H1 (cell line): ENCODE data around the gene VHLL. TPM values are rescaled to one million over a fixed set of nuclear protein-coding genes. Genes with fewer than 3 reads are reported as not detected.

Source experiments
- CTCF ChIA-PET: fragments of 300-600 bp; sonication (Branson Sonifier 250); formaldehyde crosslinking; loops from one replicate; lab custom pipeline; 2021; ENCODE audit not compliant: partially characterized antibody; lab: Charles Lee
- POLR2A ChIA-PET: fragments of 300-600 bp; sonication (Branson Sonifier 250); formaldehyde crosslinking; loops from one replicate; lab custom pipeline; 2021; ENCODE audit warnings: inconsistent platforms; ENCODE audit not compliant: partially characterized antibody; lab: Charles Lee
- DNase-seq, 2 experiments: peaks; one replicate each; pipeline versions ENCODE4 v3.0.0 to v3.0.0-alpha.2; 2010 to 2022; ENCODE audit warnings: low spot score in 2 of 2, low read depth in 1 of 2, mixed read lengths in 1 of 2
- FAIRE-seq: peaks from 2 replicates; lab custom pipeline; 2011; peaks lifted over from hg19 to GRCh38; lab: Jason Lieb, UNC
- H2AFZ ChIP-seq: 2 replicates; pipeline ENCODE4 v1.8.1; 2012; ENCODE audit warnings: low read length, inconsistent platforms
- H2AK5ac ChIP-seq: 2 replicates; pipeline ENCODE4 v1.6.1; 2013; ENCODE audit warnings: low read depth, low read length
- H2BK120ac ChIP-seq: replicated peaks from 2 replicates; pipeline ENCODE3; 2013; ENCODE audit warnings: low read depth, low read length, inconsistent platforms
- H2BK12ac ChIP-seq: 2 replicates; pipeline ENCODE4 v1.6.1; 2013; ENCODE audit warnings: low read depth, low read length
- H2BK15ac ChIP-seq: 2 replicates; pipeline ENCODE4 v1.6.1; 2013; ENCODE audit warnings: low read length
- H2BK20ac ChIP-seq: 2 replicates; pipeline ENCODE4 v1.6.1; 2013; ENCODE audit warnings: low read length
- H2BK5ac ChIP-seq: 2 replicates; pipeline ENCODE4 v1.6.1; 2013; ENCODE audit warnings: low read depth, low read length
- H3K14ac ChIP-seq: 2 replicates; pipeline ENCODE4 v1.6.1; 2013; ENCODE audit warnings: inconsistent platforms; ENCODE audit not compliant: insufficient read length
- H3K18ac ChIP-seq: 2 replicates; pipeline ENCODE4 v1.6.1; 2013; ENCODE audit warnings: low read length; ENCODE audit errors: extremely low read depth
- H3K23ac ChIP-seq: 2 replicates; pipeline ENCODE4 v1.6.1; 2013; ENCODE audit warnings: inconsistent platforms; ENCODE audit not compliant: insufficient read length
- H3K23me2 ChIP-seq: 2 replicates; pipeline ENCODE4 v1.6.1; 2013; ENCODE audit warnings: low read depth, low read length
- H3K27ac ChIP-seq: 2 replicates; pipeline ENCODE4 v1.6.1; 2011; ENCODE audit warnings: low read depth, low read length, inconsistent platforms
- H3K27me3 ChIP-seq, 4 experiments: replicated peaks in 1 of 4; 1 replicate in 1 of 4; 2 replicates in 3 of 4; pipeline versions ENCODE4 v1.6.1 to v1.8.1; 2011 to 2013; ENCODE audit warnings: low read length in 3 of 4, mild to moderate bottlenecking in 3 of 4, inconsistent platforms in 2 of 4, mixed read lengths in 2 of 4, moderate library complexity in 1 of 4; ENCODE audit not compliant: control insufficient read depth in 3 of 4, insufficient read depth in 3 of 4; ENCODE audit errors: extremely low read depth in 1 of 4
- H3K36me3 ChIP-seq, 4 experiments: 2 replicates each; pipeline versions ENCODE4 v1.6.1 to v1.8.1; 2011 to 2013; ENCODE audit warnings: mild to moderate bottlenecking in 4 of 4, low read length in 3 of 4, moderate library complexity in 2 of 4, control low read depth in 1 of 4, inconsistent platforms in 1 of 4; ENCODE audit not compliant: insufficient read depth in 4 of 4, control insufficient read depth in 2 of 4
- H3K4ac ChIP-seq: replicated peaks from 2 replicates; pipeline ENCODE3; 2013; ENCODE audit warnings: low read length, low read depth, mixed read lengths, inconsistent platforms; ENCODE audit not compliant: insufficient read length
- H3K4me1 ChIP-seq, 4 experiments: replicated peaks in 1 of 4; 1 replicate in 1 of 4; 2 replicates in 3 of 4; pipeline versions ENCODE4 v1.6.1 to v1.8.1; 2011 to 2013; ENCODE audit warnings: low read length in 3 of 4, inconsistent platforms in 2 of 4, mixed read lengths in 1 of 4; ENCODE audit not compliant: insufficient read depth in 4 of 4, control insufficient read depth in 3 of 4
- H3K4me2 ChIP-seq, 2 experiments: 2 replicates each; pipeline versions ENCODE4 v1.6.1 to v1.8.1; 2011 to 2013; ENCODE audit warnings: low read depth in 2 of 2, low read length in 2 of 2, control low read depth in 1 of 2, inconsistent platforms in 1 of 2, mild to moderate bottlenecking in 1 of 2; ENCODE audit not compliant: insufficient read depth in 1 of 2
- H3K4me3 ChIP-seq, 4 experiments: fragments of 200-600, 300-600 bp in 1 of 4; sonication (generic), shearing (Covaris generic), sonication (Bioruptor Twin) in 1 of 4; 2 replicates each; pipeline versions ENCODE4 v1.5.1 to v1.8.1; 2011 to 2016; ENCODE audit warnings: low read length in 4 of 4, low read depth in 3 of 4, control low read depth in 2 of 4, inconsistent platforms in 2 of 4, mild to moderate bottlenecking in 2 of 4, mixed read lengths in 1 of 4, moderate library complexity in 1 of 4; ENCODE audit not compliant: insufficient read depth in 2 of 4; ENCODE audit errors: extremely low read depth in 1 of 4
- H3K56ac ChIP-seq: replicated peaks from 2 replicates; pipeline ENCODE3; 2013; ENCODE audit warnings: low read depth, mild to moderate bottlenecking, mixed read lengths, low read length, inconsistent platforms; ENCODE audit not compliant: insufficient read length
- H3K79me1 ChIP-seq: 2 replicates; pipeline ENCODE4 v1.6.1; 2013; ENCODE audit warnings: low read depth, low read length, control low read depth
- H3K79me2 ChIP-seq, 2 experiments: 2 replicates each; pipeline versions ENCODE4 v1.6.1 to v1.8.1; 2012 to 2013; ENCODE audit warnings: low read length in 2 of 2, mild to moderate bottlenecking in 2 of 2, inconsistent platforms in 1 of 2; ENCODE audit not compliant: insufficient read depth in 2 of 2, control insufficient read depth in 1 of 2
- H3K9ac ChIP-seq, 4 experiments: replicated peaks in 1 of 4; 1 replicate in 1 of 4; 2 replicates in 3 of 4; pipeline versions ENCODE4 v1.6.1 to v1.8.1; 2011 to 2013; ENCODE audit warnings: low read depth in 3 of 4, low read length in 3 of 4, control low read depth in 2 of 4, mild to moderate bottlenecking in 2 of 4, moderate library complexity in 2 of 4, inconsistent platforms in 1 of 4; ENCODE audit errors: extremely low read depth in 1 of 4
- H3K9me3 ChIP-seq, 2 experiments: 2 replicates each; pipeline versions ENCODE4 v1.6.1 to v1.8.1; 2012 to 2013; ENCODE audit warnings: mild to moderate bottlenecking in 2 of 2, moderate library complexity in 2 of 2, control low read depth in 1 of 2, inconsistent platforms in 1 of 2, low read depth in 1 of 2, low read length in 1 of 2, mixed read lengths in 1 of 2; ENCODE audit not compliant: insufficient read depth in 2 of 2
- H4K20me1 ChIP-seq, 2 experiments: replicated peaks in 1 of 2; 2 replicates each; pipeline versions ENCODE3 to v1.8.1; 2011 to 2013; ENCODE audit warnings: inconsistent platforms in 2 of 2, low read length in 2 of 2, mild to moderate bottlenecking in 1 of 2; ENCODE audit not compliant: insufficient read depth in 2 of 2, control insufficient read depth in 1 of 2
- H4K5ac ChIP-seq: 2 replicates; pipeline ENCODE4 v1.6.1; 2013; ENCODE audit warnings: low read length, low read depth, mixed read lengths, inconsistent platforms; ENCODE audit not compliant: insufficient read length
- H4K8ac ChIP-seq: 2 replicates; pipeline ENCODE4 v1.8.0; 2013; ENCODE audit warnings: mild to moderate bottlenecking, moderate library complexity, low read length, inconsistent platforms; ENCODE audit not compliant: insufficient read depth; ENCODE audit errors: extremely low read depth
- H4K91ac ChIP-seq: replicated peaks from 2 replicates; pipeline ENCODE3; 2013; ENCODE audit warnings: low read length, mixed read lengths, inconsistent platforms; ENCODE audit not compliant: insufficient read length
- BCL11A ChIP-seq, 2 experiments: IDR thresholded peaks; one replicate each; pipeline ENCODE4 v1.6.1; 2011; ENCODE audit warnings: low read depth in 2 of 2, low read length in 2 of 2, mild to moderate bottlenecking in 2 of 2
- BRCA1 ChIP-seq: IDR thresholded peaks from 2 replicates; pipeline ENCODE4 v1.6.1; 2012; ENCODE audit warnings: low read depth, low read length, improper control_type of control experiment
- CREB1 ChIP-seq: IDR thresholded peaks from 2 replicates; pipeline ENCODE4 v1.6.1; 2012; ENCODE audit warnings: inconsistent platforms
- JUN ChIP-seq: IDR thresholded peaks from 2 replicates; pipeline ENCODE4 v1.6.1; 2011; ENCODE audit warnings: low read depth, mild to moderate bottlenecking, improper control_type of control experiment, low read length
- KDM5A ChIP-seq: fragments of 200-600 bp; IDR thresholded peaks from 2 replicates; pipeline ENCODE4 v1.7.1; 2012; ENCODE audit warnings: mild to moderate bottlenecking, low read length, inconsistent platforms, mixed read lengths
- NANOG ChIP-seq: IDR thresholded peaks from 2 replicates; pipeline ENCODE4 v1.6.1; 2011; ENCODE audit warnings: low read length, low read depth, mild to moderate bottlenecking, inconsistent platforms; ENCODE audit not compliant: insufficient read depth, poor library complexity, severe bottlenecking
- NRF1 ChIP-seq: IDR thresholded peaks from 2 replicates; pipeline ENCODE4 v1.6.1; 2011; ENCODE audit warnings: mild to moderate bottlenecking, low read depth, low read length, improper control_type of control experiment
- POLR2AphosphoS5 ChIP-seq: IDR thresholded peaks from 2 replicates; pipeline ENCODE4 v1.6.1; 2011; ENCODE audit warnings: low read depth, low read length
- RXRA ChIP-seq: IDR thresholded peaks from 2 replicates; pipeline ENCODE4 v1.6.1; 2011; ENCODE audit warnings: low read depth, mild to moderate bottlenecking, low read length, moderate library complexity; ENCODE audit not compliant: insufficient read depth
- SIRT6 ChIP-seq: IDR thresholded peaks from one replicate; pipeline ENCODE4 v1.7.1; 2012; ENCODE audit warnings: low read length, inconsistent platforms
- SIX5 ChIP-seq: IDR thresholded peaks from 2 replicates; pipeline ENCODE4 v1.6.1; 2011; ENCODE audit warnings: mild to moderate bottlenecking, low read depth, low read length
- TCF12 ChIP-seq: IDR thresholded peaks from 2 replicates; pipeline ENCODE4 v1.6.1; 2011; ENCODE audit warnings: low read depth, mild to moderate bottlenecking, low read length
- WGBS, 2 experiments: shearing (Covaris generic) in 1 of 2; methylation state at CpG; one replicate each; pipeline versions ENCODE4 v1.1.6 to v1.1.7; 2013 to 2015; ENCODE audit warnings: low lambda C conversion rate in 2 of 2, mixed read lengths in 2 of 2, inconsistent platforms in 1 of 2, low coverage in 1 of 2, missing lambda C conversion rate in 1 of 2; ENCODE audit not compliant: insufficient replicate concordance in 2 of 2, insufficient coverage in 1 of 2, insufficient read length in 1 of 2; ENCODE audit errors: extremely low coverage in 1 of 2, missing lambda C conversion rate in 1 of 2; 5-methylcytosine and 5-hydroxymethylcytosine counted together
- polyA plus RNA-seq, 7 experiments: library from polyadenylated mRNA; depleted of rRNA in 3 of 7; stranded (reverse) in 5 of 7; unstranded in 2 of 7; fragments of >200 nt in 5 of 7; fragments of 200-250 nt in 2 of 7; gene quantifications; 1 replicate in 5 of 7; 2 replicates in 1 of 7; 4 replicates in 1 of 7; pipeline versions ENCODE4 v1.2.1 to v1.2.3, GENCODE V29; 2011 to 2013; ENCODE audit warnings: missing spikeins in 2 of 7, mixed read lengths in 2 of 7
- total RNA-seq: library from RNA; stranded (reverse); fragmentation: NEBNext Ultra II Directional; extraction: Animal tissue kit (Norgen Biotek cat#: 25700); gene quantifications from 2 replicates; pipeline ENCODE4 v1.2.1, GENCODE V29; 2021

The VHLL gene
- total and polyA plus RNA-seq, 2 of the 8 experiments (the other 6 are each of a cell fraction or from before 2014, with no cell fraction given) = not detected

DNA sequence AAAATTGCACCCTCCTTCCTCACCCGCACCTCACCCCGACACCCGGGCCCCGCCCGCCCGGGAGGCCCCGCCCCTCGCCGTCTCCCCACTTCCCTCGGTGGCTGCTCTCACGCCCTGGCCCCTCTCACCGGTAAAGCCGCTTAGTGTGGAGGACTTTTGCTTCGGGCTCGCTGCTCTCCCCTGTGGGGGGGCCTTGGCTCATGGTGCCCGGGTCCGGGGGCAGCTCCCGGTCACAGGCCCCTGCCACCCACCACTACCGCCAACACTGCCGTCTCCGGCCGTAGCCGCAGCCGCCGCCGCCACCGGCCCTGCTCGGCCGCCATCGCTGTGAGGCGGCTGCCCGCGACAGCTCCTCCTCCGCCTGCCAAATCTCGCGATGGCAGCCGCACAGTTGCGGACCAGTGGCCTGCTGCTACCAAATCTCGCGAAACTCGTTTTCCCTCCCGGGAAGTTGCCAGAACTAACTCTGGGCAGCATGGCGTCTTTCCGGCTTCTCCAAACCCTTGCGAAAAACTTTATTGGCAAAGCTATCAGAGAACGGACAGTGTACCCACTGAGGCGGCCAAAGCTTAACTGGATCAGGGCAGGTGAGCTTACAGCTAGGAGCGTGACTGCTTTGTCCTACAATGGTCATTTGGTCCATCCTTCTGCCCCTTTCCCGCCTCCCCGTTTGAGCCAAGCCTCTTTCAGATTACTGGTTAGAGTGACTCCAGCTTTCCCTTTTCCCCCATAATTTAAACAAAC lies 16.5 kb downstream of the VHLL start, which contains the start of gene SMG5:
SMG5 (minus strand) TSS at position 347 of the 744 bp plus-strand sequence; CDS start at position 202, 145 bp downstream.
- CTCF ChIA-PET = interaction anchor here (0.7 to 5.3 kb wide), 15 partner anchors 12 to 1032 kb away, joined by 3 to 25 read pairs (median 3); no protein-coding TSS in a partner anchor
- peak within 1 kb of the TSS; percentile 93 for H2BK5ac ChIP-seq
- FAIRE-seq = peak; percentile 75
- TF ChIP-seq NANOG (peak; percentile 82), CREB1 (peak; percentile 76), BCL11A (IDR thresholded peaks at IDR 0.05; ENCODE audit: low read depth in 2 of 2, low read length in 2 of 2) (no peak), RXRA (no peak), SIRT6 (no peak), BRCA1 (peak; percentile 99), SIX5 (peak; percentile 77), NRF1 (no peak), KDM5A (peak; percentile 76), JUN (no peak), TCF12 (peak; percentile 92), POLR2AphosphoS5 (peak; percentile 95)

More for the DNA sequence above, 16.5 kb downstream of the VHLL start, which contains the start of gene SMG5:
- Histone ChIP-seq H4K91ac (peak within 1 kb of the TSS; percentile 20), H3K79me2 (peaks cover 23 to 37% of the 10 kb centered on the region in 2 experiments), H3K79me1 (peaks cover 10% of the 10 kb centered on the region), H4K20me1 (peaks cover 3 to 17% of the 10 kb centered on the region in 2 experiments), H3K56ac (peak within 1 kb of the TSS; percentile 85), H3K4ac (no peak within 1 kb of the TSS), H3K23me2 (peaks cover 13% of the 10 kb centered on the region), H3K9me3 (no peaks in the 10 kb centered on the region), H3K4me1 (peaks cover 0 to 10% (median 3%) of the 10 kb centered on the region in 4 experiments; a peak in 2 of 7 replicates), H2AFZ (peak within 1 kb of the TSS; percentile 45), H3K27ac (peak within 1 kb of the TSS; percentile 90), H2BK15ac (no peak within 1 kb of the TSS; the same call in 1 of the 2 replicates), H2BK12ac (no peak within 1 kb of the TSS), H2BK120ac (no peak within 1 kb of the TSS), H3K4me3 (peak within 1 kb of the TSS; percentile 74 to 93 (median 85)), H3K9ac (peak within 1 kb of the TSS; percentile 92 to 97 (median 96)), H4K8ac (peak within 1 kb of the TSS; percentile 98; the same call in 1 of the 2 replicates), H3K36me3 (peaks cover 9 to 21% (median 16%) of the 10 kb centered on the region in 4 experiments; a peak in 7 of 8 replicates), H2BK20ac (no peak within 1 kb of the TSS), H3K18ac (peak within 1 kb of the TSS; percentile 63; the same call in 1 of the 2 replicates), H3K27me3 (no peaks in the 10 kb centered on the region), H4K5ac (peak within 1 kb of the TSS; percentile 65), H3K14ac (no peak within 1 kb of the TSS), H3K23ac (no peak within 1 kb of the TSS), H3K4me2 (peak within 1 kb of the TSS; percentile 91 to 92), H2AK5ac (no peak within 1 kb of the TSS; the same call in 1 of the 2 replicates)
- peak; percentile 94 to 96 for DNase-seq
- 2% methylated on average over 46 of the region's 50 CpGs; no CpG with 5 or more reads in 1 of the 2 experiments for WGBS, 2 experiments
- POLR2A ChIA-PET = interaction anchor here (0.7 to 17.4 kb wide), 29 partner anchors 9 to 370 kb away, joined by 3 to 221 read pairs (median 5); partner anchors contain the start of genes BGLAP, CCT3, GLMP and PAQR6
